GM23248 (cell line): Measurements from ENCODE around the gene RRAS.

Source experiments
- EZH2 ChIP-seq: fragments of 200-600 bp; sonication (generic); IDR thresholded peaks from 2 replicates; pipeline ENCODE4 v1.6.1; 2018; ENCODE audit warnings: antibody characterized with exemption, mild to moderate bottlenecking; ENCODE audit not compliant: insufficient read depth, poor library complexity, severe bottlenecking
- EZH2phosphoT487 ChIP-seq: fragments of 200-600 bp; sonication (generic); IDR thresholded peaks from 2 replicates; pipeline ENCODE4 v1.6.1; 2018; ENCODE audit warnings: antibody characterized with exemption, moderate library complexity, mild to moderate bottlenecking, low read depth; ENCODE audit not compliant: insufficient read depth

DNA sequence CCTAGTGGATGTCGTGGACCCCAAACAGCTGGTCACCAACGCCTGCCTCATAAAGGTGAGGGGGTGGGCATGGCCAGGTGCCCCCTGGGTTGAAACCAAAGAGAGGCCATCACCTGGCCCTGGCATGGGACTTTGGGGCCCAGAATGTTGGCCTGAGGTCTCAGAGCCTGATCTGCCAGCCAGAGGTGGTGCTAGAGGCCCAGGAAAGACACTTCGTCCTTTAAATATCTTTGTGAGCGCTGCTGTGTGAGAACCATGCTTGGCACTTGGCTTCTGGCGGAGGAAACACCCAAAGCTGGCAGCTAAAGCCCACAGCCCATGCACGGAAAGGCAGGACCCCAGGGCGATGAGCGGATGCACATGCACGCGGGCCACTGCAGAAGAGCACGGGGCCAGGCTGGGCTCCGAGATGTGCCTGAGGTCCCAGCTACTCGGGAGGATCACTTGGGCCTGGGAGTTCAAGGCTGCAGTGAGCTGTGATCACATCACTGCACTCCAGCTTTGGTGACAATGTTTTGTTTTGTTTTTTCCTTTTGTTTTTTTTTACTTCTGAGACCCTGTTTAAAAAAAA lies 45.1 kb upstream of the RRAS start:
- TF ChIP-seq EZH2phosphoT487 = no peak
- TF ChIP-seq EZH2 = no peak
